ENCODE data around the gene ERICH6B. TPM values are rescaled to one million over a fixed set of nuclear protein-coding genes. Genes with fewer than 3 reads are reported as not detected.

ERICH6B gene
- total and polyA plus RNA-seq, 2 of the 13 experiments (the other 11 are each of a cell fraction or from before 2014, with no cell fraction given) = not detected

DNA sequence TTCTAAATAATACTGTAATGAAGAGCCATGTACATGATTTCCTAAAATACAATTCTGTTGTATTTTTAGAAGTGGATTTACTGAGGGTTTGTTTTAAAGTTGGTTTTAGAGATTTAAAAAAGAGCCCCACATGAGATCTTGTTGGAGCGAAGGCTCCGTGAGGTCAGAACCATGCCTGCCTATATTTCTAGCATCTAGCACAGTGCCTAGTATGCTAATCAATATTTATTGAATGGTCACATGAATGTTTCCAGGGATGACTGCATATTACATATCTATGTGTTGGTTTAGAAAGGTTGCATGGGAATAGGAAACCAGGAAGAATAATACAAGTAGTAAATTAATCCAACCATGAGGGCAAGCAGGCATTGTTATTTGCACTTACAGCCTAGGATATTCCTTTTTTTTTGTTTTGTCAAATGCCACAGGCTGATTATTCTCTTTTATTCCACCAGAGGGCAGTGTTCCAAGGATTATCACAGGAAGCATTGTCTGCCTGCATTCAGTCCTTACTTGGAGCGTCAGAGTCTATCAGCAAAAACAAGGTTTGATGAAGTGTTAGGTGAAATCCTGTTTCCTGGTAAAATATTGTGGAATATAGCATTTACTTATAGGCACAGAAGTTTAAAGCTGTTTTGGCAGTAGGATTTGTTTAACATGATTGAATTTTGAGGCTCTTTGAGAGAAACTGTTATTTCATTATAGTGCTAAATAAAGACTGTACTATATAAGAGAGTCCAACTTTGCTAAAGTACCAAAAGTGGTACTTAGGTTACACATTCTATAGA, 104.0 kb downstream of the ERICH6B start:
- FAIRE-seq (peak; percentile 92), ATAC-seq (peak; percentile 88), DNase-seq (ENCODE audit: low spot score) (peak; percentile 72)
- Histone ChIP-seq H3K4me1 (ENCODE audit: insufficient read depth, low read length) (no peaks in the 10 kb centered on the region), H3K4me2 (ENCODE audit: low read depth, low read length) (no peak overlapping the region), H3K27ac (ENCODE audit: extremely low read length, insufficient read depth, low read length) (no peak overlapping the region), H3K9me3 (ENCODE audit: low read length) (no peaks in the 10 kb centered on the region), H3K79me2 (ENCODE audit: insufficient read depth, low read length) (no peaks in the 10 kb centered on the region), H2AFZ (ENCODE audit: low read length) (no peak overlapping the region), H3K27me3 (ENCODE audit: control insufficient read depth in 1 of 2, insufficient read depth in 2 of 2, low read length in 2 of 2) (no peaks in the 10 kb centered on the region), H3K9ac (ENCODE audit: insufficient read depth, low read depth, low read length) (no peak overlapping the region), H3K36me3 (replicated peaks in 1 of 2; ENCODE audit: control insufficient read depth in 1 of 2, insufficient read depth in 2 of 2, low read length in 2 of 2) (peaks cover 17 to 67% of the 10 kb centered on the region in 2 experiments), H3K4me3 (replicated peaks in 1 of 3; ENCODE audit: insufficient read depth in 1 of 3, low read depth in 2 of 3, low read length in 3 of 3) (no peak overlapping the region), H4K20me1 (ENCODE audit: insufficient read depth, low read length) (no peaks in the 10 kb centered on the region)
- TF ChIP-seq ZNF331 (CRISPR knock-in tag; IDR thresholded peaks at IDR 0.05) (0 out of 2 replicates have a peak, but pooled peaks have one; percentile 13), ZNF329 (CRISPR knock-in tag; IDR thresholded peaks at IDR 0.05; ENCODE audit: low read depth) (no peak), SMC3 (IDR thresholded peaks at IDR 0.05; ENCODE audit: low read length) (peak; percentile 69), PITX1 (CRISPR knock-in tag; IDR thresholded peaks at IDR 0.05) (0 out of 2 replicates have a peak, but pooled peaks have one; percentile 44), REPIN1 (CRISPR knock-in tag; IDR thresholded peaks at IDR 0.05; ENCODE audit: borderline replicate concordance, low read depth) (no peak), ZNF747 (CRISPR knock-in tag; IDR thresholded peaks at IDR 0.05; ENCODE audit: borderline replicate concordance) (no peak), PHF8 (CRISPR knock-in tag; IDR thresholded peaks at IDR 0.05) (no peak), SP1 (IDR thresholded peaks at IDR 0.05) (no peak), SP1 (CRISPR knock-in tag; IDR thresholded peaks at IDR 0.05) (no peak), ZNF10 (CRISPR knock-in tag; IDR thresholded peaks at IDR 0.05; ENCODE audit: borderline replicate concordance, low read depth) (no peak), STAG1 (CRISPR knock-in tag; IDR thresholded peaks at IDR 0.05) (peak; percentile 51; the same call in 1 of the 2 replicates)
- TF ChIP-seq, protein P1, sequence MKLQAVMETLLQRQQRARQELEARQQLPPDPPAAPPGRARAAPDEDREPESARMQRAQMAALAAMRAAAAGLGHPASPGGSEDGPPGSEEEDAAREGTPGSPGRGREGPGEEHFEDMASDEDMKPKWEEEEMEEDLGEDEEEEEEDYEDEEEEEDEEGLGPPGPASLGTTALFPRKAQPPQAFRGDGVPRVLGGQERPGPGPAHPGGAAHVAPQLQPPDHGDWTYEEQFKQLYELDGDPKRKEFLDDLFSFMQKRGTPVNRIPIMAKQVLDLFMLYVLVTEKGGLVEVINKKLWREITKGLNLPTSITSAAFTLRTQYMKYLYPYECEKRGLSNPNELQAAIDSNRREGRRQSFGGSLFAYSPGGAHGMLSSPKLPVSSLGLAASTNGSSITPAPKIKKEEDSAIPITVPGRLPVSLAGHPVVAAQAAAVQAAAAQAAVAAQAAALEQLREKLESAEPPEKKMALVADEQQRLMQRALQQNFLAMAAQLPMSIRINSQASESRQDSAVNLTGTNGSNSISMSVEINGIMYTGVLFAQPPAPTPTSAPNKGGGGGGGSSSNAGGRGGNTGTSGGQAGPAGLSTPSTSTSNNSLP (IDR thresholded peaks at IDR 0.05; ENCODE audit: low read depth, low read length) = peak; percentile 71; the same call in 1 of the 2 replicates
- TF ChIP-seq, protein P2, sequence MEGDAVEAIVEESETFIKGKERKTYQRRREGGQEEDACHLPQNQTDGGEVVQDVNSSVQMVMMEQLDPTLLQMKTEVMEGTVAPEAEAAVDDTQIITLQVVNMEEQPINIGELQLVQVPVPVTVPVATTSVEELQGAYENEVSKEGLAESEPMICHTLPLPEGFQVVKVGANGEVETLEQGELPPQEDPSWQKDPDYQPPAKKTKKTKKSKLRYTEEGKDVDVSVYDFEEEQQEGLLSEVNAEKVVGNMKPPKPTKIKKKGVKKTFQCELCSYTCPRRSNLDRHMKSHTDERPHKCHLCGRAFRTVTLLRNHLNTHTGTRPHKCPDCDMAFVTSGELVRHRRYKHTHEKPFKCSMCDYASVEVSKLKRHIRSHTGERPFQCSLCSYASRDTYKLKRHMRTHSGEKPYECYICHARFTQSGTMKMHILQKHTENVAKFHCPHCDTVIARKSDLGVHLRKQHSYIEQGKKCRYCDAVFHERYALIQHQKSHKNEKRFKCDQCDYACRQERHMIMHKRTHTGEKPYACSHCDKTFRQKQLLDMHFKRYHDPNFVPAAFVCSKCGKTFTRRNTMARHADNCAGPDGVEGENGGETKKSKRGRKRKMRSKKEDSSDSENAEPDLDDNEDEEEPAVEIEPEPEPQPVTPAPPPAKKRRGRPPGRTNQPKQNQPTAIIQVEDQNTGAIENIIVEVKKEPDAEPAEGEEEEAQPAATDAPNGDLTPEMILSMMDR (CRISPR knock-in tag; IDR thresholded peaks at IDR 0.05) = peak; percentile 75
- TF ChIP-seq, protein P3, sequence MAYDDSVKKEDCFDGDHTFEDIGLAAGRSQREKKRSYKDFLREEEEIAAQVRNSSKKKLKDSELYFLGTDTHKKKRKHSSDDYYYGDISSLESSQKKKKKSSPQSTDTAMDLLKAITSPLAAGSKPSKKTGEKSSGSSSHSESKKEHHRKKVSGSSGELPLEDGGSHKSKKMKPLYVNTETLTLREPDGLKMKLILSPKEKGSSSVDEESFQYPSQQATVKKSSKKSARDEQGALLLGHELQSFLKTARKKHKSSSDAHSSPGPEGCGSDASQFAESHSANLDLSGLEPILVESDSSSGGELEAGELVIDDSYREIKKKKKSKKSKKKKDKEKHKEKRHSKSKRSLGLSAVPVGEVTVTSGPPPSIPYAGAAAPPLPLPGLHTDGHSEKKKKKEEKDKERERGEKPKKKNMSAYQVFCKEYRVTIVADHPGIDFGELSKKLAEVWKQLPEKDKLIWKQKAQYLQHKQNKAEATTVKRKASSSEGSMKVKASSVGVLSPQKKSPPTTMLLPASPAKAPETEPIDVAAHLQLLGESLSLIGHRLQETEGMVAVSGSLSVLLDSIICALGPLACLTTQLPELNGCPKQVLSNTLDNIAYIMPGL (CRISPR knock-in tag; IDR thresholded peaks at IDR 0.05; ENCODE audit: borderline replicate concordance in 1 of 2, low read depth in 1 of 2) = 0 out of 4 replicates have a peak, but pooled peaks of 1 of the 2 experiments have one; percentile 36
- TF ChIP-seq, protein P4, sequence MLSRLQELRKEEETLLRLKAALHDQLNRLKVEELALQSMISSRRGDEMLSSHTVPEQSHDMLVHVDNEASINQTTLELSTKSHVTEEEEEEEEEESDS (CRISPR knock-in tag; IDR thresholded peaks at IDR 0.05; ENCODE audit: borderline replicate concordance) = no peak
- 96% methylated on average over 3 of the region's 3 CpGs for WGBS (ENCODE audit: low lambda C conversion rate)
- ChIA-PET CTCF (ENCODE audit: low intra/inter-chr PET ratio, low total read pairs) (interaction anchor here (1.1 kb wide), 1 partner anchor 207 kb away, joined by 4 read pairs; no protein-coding TSS in a partner anchor), POLR2A (no interaction called here)
- intact Hi-C loops (cut with micrococcal nuclease; ENCODE audit: unreplicated experiment) (loop anchor here (2.0 to 5.0 kb wide), 2 partner anchors 73 to 206 kb away; no protein-coding TSS in a partner anchor), in situ Hi-C loops (cut with HindIII; ENCODE audit: extremely low pct_ligation_motif_present, low pct_unique_long_range_greater_than_20kb) (loop anchor here (25.0 kb wide), 1 partner anchor 474 kb away; no protein-coding TSS in a partner anchor)
- no TSS peak for BruUV-seq (replicated peaks)
